Measurements from ENCODE around the gene NOB1.

NOB1 gene

GRCh38 chr16:69718111-69718764 is 36.5 kb downstream of the NOB1 start:
- ATAC-seq (ENCODE audit: insufficient read depth, low read depth) (no peak), DNase-seq (no peak)
- Histone ChIP-seq H3K79me2 (ENCODE audit: insufficient read depth, low read length) (no peaks in the 10 kb centered on the region), H2AFZ (ENCODE audit: low read depth, low read length) (no peak overlapping the region), H3K4me3 (ENCODE audit: low read depth in 1 of 2, low read length in 2 of 2) (no peak overlapping the region), H3K4me1 (ENCODE audit: insufficient read depth, low read length) (no peaks in the 10 kb centered on the region), H3K27ac (ENCODE audit: low read length) (no peak overlapping the region), H3K27me3 (ENCODE audit: insufficient read depth, low read length, poor library complexity) (no peaks in the 10 kb centered on the region), H3K4me2 (ENCODE audit: insufficient read depth, low read length) (no peak overlapping the region), H3K36me3 (ENCODE audit: insufficient read depth, low read length) (0 out of 2 replicates have a peak, but pooled peaks cover 4% of the 10 kb centered on the region), H3K9ac (ENCODE audit: low read depth, low read length) (no peak overlapping the region), H3K9me3 (ENCODE audit: insufficient read depth, low read length, severe bottlenecking) (no peaks in the 10 kb centered on the region), H4K20me1 (ENCODE audit: insufficient read depth, low read length) (no peaks in the 10 kb centered on the region)
- TF ChIP-seq EZH2 (IDR thresholded peaks at IDR 0.05; ENCODE audit: borderline replicate concordance, low read depth, low read length, severe bottlenecking) (no peak), CTCF (IDR thresholded peaks at IDR 0.05; ENCODE audit: borderline replicate concordance, extremely low read depth, low read length, poor library complexity, severe bottlenecking) (no peak)

GRCh38 chr16:69717066-69717465 is 37.7 kb downstream of the NOB1 start:
- no peak overlapping the region for H3K4me2 ChIP-seq (ENCODE audit: insufficient read depth, low read length)
- no peak for TF ChIP-seq CTCF (IDR thresholded peaks at IDR 0.05; ENCODE audit: borderline replicate concordance, extremely low read depth, low read length, poor library complexity, severe bottlenecking)
- DNase-seq, result no peak
- H3K27ac ChIP-seq (ENCODE audit: low read length), result no peak overlapping the region
- H3K4me3 ChIP-seq (ENCODE audit: low read depth in 1 of 2, low read length in 2 of 2), result no peak overlapping the region
- peaks cover 8% of the 10 kb centered on the region; the same call in 1 of the 2 replicates for H3K36me3 ChIP-seq (ENCODE audit: insufficient read depth, low read length)
- no peak overlapping the region for H2AFZ ChIP-seq (ENCODE audit: low read depth, low read length)
- no peaks in the 10 kb centered on the region for H3K79me2 ChIP-seq (ENCODE audit: insufficient read depth, low read length)
- H3K9me3 ChIP-seq (ENCODE audit: insufficient read depth, low read length, severe bottlenecking), result no peaks in the 10 kb centered on the region
- no peak overlapping the region for H3K9ac ChIP-seq (ENCODE audit: low read depth, low read length)
- H3K27me3 ChIP-seq (ENCODE audit: insufficient read depth, low read length, poor library complexity), result no peaks in the 10 kb centered on the region
- no peaks in the 10 kb centered on the region for H4K20me1 ChIP-seq (ENCODE audit: insufficient read depth, low read length)
- ATAC-seq (ENCODE audit: insufficient read depth, low read depth), result no peak
- no peaks in the 10 kb centered on the region for H3K4me1 ChIP-seq (ENCODE audit: insufficient read depth, low read length)

GRCh38 chr16:69712914-69713581 is 41.7 kb downstream of the NOB1 start:
- Histone ChIP-seq H3K36me3 (ENCODE audit: insufficient read depth, low read length) (peaks cover 8% of the 10 kb centered on the region; the same call in 1 of the 2 replicates), H2AFZ (ENCODE audit: low read depth, low read length) (no peak overlapping the region), H3K79me2 (ENCODE audit: insufficient read depth, low read length) (no peaks in the 10 kb centered on the region), H3K27ac (ENCODE audit: low read length) (no peak overlapping the region), H3K27me3 (ENCODE audit: insufficient read depth, low read length, poor library complexity) (no peaks in the 10 kb centered on the region), H3K4me1 (ENCODE audit: insufficient read depth, low read length) (no peaks in the 10 kb centered on the region), H4K20me1 (ENCODE audit: insufficient read depth, low read length) (no peaks in the 10 kb centered on the region), H3K9ac (ENCODE audit: low read depth, low read length) (no peak overlapping the region), H3K9me3 (ENCODE audit: insufficient read depth, low read length, severe bottlenecking) (no peaks in the 10 kb centered on the region), H3K4me3 (ENCODE audit: low read depth in 1 of 2, low read length in 2 of 2) (no peak overlapping the region), H3K4me2 (ENCODE audit: insufficient read depth, low read length) (no peak overlapping the region)
- ATAC-seq (ENCODE audit: insufficient read depth, low read depth), result no peak
- no peak for DNase-seq
- TF ChIP-seq EZH2 (IDR thresholded peaks at IDR 0.05; ENCODE audit: borderline replicate concordance, low read depth, low read length, severe bottlenecking) (no peak), CTCF (IDR thresholded peaks at IDR 0.05; ENCODE audit: borderline replicate concordance, extremely low read depth, low read length, poor library complexity, severe bottlenecking) (no peak)
